HepG2 (cell line): ENCODE results near the gene CLEC4D.

ENCODE experiments used
- CREM ChIP-seq, 2 experiments: sonication (generic) in 1 of 2; formaldehyde crosslinking in 1 of 2; IDR thresholded peaks; 2 replicates each; pipeline versions ENCODE4 v1.4.0 to v1.6.1; 2016 to 2020; ENCODE audit warnings: antibody characterized with exemption in 1 of 2, mild to moderate bottlenecking in 1 of 2, missing genetic modification reagents in 1 of 2
- YY1 ChIP-seq: IDR thresholded peaks from 2 replicates; pipeline ENCODE4 v1.6.1; 2011; ENCODE audit warnings: low read length, low read depth, moderate library complexity, mild to moderate bottlenecking; ENCODE audit not compliant: insufficient read depth, insufficient replicate concordance
- ZFY ChIP-seq: sonication (generic); formaldehyde crosslinking; IDR thresholded peaks from 2 replicates; pipeline ENCODE4 v1.4.0; 2020; ENCODE audit warnings: missing genetic modification reagents
- ZMYM4 ChIP-seq: sonication (generic); formaldehyde crosslinking; IDR thresholded peaks from 2 replicates; pipeline ENCODE4 v1.8.1; 2023; ENCODE audit warnings: mild to moderate bottlenecking, missing genetic modification reagents
- ZNF121 ChIP-seq: sonication (generic); formaldehyde crosslinking; IDR thresholded peaks from 2 replicates; pipeline ENCODE4 v1.5.0; 2020; ENCODE audit warnings: mild to moderate bottlenecking, missing genetic modification reagents
- ZNF160 ChIP-seq: sonication (generic); formaldehyde crosslinking; IDR thresholded peaks from 2 replicates; pipeline ENCODE4 v1.8.0; 2022; ENCODE audit warnings: mild to moderate bottlenecking, inconsistent platforms, missing genetic modification reagents
- ZNF784 ChIP-seq: sonication (generic); formaldehyde crosslinking; IDR thresholded peaks from 2 replicates; pipeline ENCODE4 v1.5.1; 2020; ENCODE audit warnings: missing genetic modification reagents, mild to moderate bottlenecking, borderline replicate concordance
- ZNF839 ChIP-seq: sonication (generic); formaldehyde crosslinking; IDR thresholded peaks from 2 replicates; pipeline ENCODE4 v1.4.0; 2020; ENCODE audit warnings: missing genetic modification reagents, mild to moderate bottlenecking, borderline replicate concordance

- TF ChIP-seq ZNF839 (CRISPR knock-in tag): no peak
- no peak for TF ChIP-seq ZFY (CRISPR knock-in tag)
- no peak for TF ChIP-seq ZMYM4 (CRISPR knock-in tag)
- TF ChIP-seq ZNF121 (CRISPR knock-in tag): no peak
- no peak for TF ChIP-seq ZNF160 (CRISPR knock-in tag)
- no peak for TF ChIP-seq ZNF784 (CRISPR knock-in tag)
- TF ChIP-seq YY1: no peak
- no peak for TF ChIP-seq CREM (IDR thresholded peaks at IDR 0.05)
- TF ChIP-seq CREM (CRISPR knock-in tag; IDR thresholded peaks at IDR 0.05): no peak
These were observed 4.1 kb upstream of the CLEC4D start for GRCh38 chr12:8508910-8509841.
